ENCODE results near the gene PTPRF.

DNA sequence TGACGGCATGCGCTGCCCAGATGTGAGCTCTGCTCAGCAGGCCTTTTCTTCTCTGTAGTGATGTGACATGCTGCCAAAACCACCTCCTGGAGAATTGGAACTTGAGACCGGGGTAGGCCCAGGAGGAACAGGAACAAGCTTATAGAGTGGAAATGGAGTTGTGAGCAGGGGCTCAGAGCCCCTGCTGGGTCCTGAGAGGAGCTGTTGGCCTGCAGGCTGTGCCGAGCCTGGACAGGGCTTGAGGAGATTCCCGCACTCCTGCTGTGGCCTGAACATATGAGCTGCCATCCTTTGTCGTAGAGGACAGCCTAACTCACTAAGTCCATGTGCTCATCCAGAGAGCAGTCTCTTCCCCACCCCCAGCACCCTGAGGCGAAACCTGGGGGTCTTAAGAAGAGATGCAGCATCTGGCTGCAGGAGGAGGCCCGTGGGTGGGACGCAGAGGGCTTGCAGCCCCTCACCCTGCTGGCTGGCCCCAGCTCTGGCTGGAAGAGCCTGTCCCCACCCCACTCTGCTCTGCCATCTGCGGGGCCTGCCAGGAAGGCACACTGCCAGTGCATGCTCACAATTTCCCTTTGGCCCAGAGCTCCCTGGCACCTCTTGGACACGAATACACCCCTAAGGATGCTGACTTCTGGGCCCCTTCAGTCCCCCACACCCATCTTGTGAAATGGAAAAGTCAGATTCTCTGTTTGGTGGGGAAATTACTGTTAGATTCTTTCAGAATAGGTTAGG is 42.5 kb downstream of the PTPRF start:
- TF ChIP-seq, protein P1, sequence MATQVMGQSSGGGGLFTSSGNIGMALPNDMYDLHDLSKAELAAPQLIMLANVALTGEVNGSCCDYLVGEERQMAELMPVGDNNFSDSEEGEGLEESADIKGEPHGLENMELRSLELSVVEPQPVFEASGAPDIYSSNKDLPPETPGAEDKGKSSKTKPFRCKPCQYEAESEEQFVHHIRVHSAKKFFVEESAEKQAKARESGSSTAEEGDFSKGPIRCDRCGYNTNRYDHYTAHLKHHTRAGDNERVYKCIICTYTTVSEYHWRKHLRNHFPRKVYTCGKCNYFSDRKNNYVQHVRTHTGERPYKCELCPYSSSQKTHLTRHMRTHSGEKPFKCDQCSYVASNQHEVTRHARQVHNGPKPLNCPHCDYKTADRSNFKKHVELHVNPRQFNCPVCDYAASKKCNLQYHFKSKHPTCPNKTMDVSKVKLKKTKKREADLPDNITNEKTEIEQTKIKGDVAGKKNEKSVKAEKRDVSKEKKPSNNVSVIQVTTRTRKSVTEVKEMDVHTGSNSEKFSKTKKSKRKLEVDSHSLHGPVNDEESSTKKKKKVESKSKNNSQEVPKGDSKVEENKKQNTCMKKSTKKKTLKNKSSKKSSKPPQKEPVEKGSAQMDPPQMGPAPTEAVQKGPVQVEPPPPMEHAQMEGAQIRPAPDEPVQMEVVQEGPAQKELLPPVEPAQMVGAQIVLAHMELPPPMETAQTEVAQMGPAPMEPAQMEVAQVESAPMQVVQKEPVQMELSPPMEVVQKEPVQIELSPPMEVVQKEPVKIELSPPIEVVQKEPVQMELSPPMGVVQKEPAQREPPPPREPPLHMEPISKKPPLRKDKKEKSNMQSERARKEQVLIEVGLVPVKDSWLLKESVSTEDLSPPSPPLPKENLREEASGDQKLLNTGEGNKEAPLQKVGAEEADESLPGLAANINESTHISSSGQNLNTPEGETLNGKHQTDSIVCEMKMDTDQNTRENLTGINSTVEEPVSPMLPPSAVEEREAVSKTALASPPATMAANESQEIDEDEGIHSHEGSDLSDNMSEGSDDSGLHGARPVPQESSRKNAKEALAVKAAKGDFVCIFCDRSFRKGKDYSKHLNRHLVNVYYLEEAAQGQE (IDR thresholded peaks at IDR 0.05; ENCODE audit: insufficient read depth in 1 of 2, low read depth in 2 of 2, low read length in 2 of 2): no peak
- TF ChIP-seq POLR2AphosphoS5 (IDR thresholded peaks at IDR 0.05; ENCODE audit: low read depth, low read length): no peak

Measured in PFSK-1 (cell line).